ENCODE measurements around the gene EPHA6.

EPHA6 gene

DNA sequence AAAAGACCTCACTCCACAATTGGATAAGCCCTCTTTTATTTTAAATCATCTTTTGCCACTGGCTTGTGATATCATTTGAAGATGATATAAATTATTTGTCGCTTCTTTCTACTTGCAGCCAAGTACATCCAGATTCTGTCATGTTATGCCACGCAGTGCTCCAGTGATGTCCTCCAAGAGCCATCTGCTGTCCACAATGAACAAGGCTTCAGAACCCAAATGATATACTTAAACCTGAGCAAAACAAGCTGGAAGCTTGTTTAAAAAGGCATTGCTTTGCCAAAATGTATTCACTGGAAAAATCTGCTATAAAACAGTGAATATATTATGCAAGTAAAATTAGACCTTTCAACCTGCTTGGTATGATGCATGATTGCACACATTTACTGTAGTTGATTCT lies 891.4 kb downstream of the EPHA6 start:
- DNase-seq (ENCODE audit: low spot score) = no peak

DNA sequence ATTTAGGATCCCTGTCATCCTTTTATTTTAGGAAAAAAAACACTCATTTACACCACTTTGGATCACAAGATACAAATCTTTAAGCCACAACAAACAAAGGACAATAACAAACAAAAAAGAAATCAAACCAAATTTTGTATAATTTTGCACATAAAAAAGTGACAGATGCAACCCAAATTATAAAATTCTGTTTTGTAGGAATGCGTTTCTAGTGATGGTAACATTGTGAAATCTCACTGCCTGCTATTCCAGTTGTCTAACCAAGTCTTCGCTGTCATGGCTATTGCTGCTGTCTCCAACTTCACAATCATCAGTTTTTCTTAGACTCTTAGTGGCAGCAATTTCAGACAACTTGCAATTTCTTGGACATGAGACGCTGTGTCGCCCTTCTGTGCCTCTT lies 891.8 kb downstream of the EPHA6 start:
- no peak for DNase-seq (ENCODE audit: low spot score)

DNA sequence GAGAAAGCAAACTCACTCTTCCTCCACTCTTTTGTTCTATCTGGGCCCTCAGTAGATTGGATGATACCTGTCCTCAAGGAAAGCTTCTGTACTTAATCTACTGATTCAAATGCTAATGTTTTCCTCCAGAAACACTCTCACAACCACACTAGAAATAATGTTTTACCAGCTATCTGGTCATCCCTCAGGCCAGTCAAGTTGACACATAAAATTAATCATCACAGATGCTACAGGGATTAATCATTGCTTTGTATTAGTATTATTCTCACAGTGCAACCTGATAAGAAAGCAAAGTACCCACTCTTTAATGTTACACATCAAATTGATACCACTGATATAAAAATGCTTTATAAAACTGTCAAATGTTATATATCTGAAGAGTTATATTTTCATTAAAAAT lies 897.3 kb downstream of the EPHA6 start:
- DNase-seq (ENCODE audit: low spot score) = no peak

DNA sequence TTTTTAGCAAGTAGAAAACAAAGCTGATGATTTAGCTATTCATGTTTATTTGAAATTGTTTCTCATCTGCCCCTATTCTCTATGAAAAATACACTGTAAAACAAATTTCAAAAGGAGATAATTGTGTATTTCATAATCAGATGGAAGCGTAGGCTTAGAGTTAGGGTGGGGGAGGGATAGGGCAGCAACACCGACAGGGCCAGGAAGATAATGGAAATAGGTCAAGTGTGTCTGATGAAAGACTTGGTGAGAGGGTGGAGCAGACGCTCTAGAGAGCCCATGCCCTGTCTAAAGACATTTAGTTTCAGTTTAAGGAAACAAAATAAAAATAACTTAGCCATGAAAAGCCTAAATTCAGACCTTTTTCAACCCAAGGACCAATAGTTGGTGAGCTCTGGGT lies 898.5 kb downstream of the EPHA6 start:
- DNase-seq (ENCODE audit: low spot score) = no peak

DNA sequence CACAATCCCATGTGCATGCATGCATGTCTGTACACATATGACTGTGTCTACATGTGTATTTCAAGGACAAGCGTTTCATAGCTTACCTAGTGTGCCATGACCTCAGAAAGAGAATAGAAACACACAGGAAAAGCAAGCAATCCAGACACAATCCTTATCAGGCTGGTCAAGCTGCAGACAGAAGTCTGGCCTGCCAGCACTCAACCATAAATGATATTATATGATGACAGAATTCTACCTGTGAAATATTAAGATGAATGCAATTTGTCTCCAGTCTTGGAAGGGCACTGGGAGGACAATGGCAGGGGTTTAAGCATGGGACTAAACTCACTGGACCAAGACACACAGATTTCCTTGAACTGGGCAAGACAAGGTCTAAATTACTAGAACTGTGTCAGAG lies 899.2 kb downstream of the EPHA6 start:
- no peak for DNase-seq (ENCODE audit: low spot score)

DNA sequence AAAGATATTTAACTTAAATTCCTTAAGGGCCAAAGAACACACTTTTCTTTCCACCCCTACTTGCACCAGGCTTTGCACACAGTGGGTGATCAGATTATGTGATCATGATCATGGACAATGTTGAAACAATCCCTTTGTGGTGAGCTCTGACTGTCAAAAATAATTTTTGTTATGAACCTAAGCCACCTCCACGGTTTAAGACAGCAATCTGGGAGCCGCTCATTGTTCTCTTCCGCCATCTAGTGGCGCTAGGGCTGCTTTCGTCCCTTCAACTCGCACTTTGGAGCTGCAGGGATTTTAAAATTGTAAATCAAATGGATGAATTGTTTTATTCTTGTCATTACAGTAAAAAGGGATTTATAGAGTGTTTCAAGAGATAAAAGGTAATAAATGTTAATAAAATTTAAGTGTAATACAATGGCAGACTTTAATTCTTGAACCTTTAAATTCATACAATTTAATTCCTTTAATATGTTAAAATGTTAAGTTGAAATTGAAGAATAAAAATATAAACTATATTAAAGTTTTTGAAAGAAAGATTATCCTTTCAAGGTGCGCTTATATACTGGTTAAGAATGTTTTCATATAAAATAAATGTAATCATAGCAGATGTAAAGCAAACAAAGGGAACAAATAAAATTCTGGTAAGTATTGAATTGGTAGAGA lies 904.9 kb downstream of the EPHA6 start:
- peak; percentile 43 for DNase-seq (ENCODE audit: low spot score)

DNA sequence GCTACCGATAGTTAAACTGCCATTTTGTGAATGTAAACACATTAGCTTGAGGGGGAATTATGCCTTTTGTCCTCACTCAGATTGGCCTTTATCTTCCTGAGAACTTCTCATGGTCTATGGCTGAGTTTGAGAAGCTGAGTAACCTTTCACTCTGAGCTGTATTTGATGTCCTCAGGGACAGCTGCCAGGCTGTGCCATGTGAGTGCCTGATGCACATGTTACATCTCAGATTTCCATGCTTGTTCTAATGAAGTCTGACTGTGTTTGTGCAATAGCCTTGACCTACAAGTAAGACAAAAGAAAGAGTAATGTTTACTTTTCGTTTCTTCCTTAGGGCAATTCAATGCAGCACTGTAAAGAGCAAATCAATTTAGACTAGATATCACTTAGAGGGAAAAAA lies 906.0 kb downstream of the EPHA6 start:
- no peak for DNase-seq (ENCODE audit: low spot score)

DNA sequence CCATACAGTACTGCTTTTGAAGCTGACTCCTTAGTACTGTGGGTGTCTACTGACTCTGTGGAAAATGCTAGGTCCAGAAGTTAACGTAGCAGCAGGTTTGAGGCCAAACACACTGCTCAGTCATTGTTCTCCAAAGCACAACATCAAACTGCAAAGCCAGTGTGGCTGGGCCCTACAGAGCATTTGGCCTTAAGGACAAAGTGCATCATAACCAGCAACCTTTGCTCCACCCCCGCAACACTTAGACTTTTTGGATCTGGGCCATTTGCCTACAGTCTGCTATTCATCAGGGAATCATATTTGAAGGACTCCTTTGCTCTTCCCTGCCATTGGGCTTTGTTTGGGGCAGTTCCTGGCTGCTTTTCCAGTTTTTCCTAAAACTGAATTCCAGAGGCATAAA lies 907.1 kb downstream of the EPHA6 start:
- no peak for DNase-seq (ENCODE audit: low spot score)

DNA sequence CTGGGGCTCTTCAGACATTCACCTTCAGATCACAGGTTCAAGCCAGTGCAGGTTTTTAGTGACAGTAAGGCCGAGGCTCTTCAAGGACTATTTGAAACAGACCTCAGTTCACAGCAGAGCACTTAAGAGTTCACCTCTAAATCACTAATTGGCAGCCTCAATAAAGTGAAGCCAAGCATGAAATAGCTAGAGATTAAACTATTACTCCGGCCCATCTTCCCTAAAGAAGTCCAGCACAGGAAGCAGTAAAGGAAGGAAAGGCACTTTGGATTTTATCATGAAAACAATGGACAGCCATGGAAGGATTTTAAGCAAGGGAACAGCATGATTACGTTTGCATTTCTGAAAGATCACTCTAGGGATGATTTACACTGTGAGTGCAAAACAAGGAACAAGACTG lies 922.5 kb downstream of the EPHA6 start:
- no peak for DNase-seq (ENCODE audit: low spot score)

DNA sequence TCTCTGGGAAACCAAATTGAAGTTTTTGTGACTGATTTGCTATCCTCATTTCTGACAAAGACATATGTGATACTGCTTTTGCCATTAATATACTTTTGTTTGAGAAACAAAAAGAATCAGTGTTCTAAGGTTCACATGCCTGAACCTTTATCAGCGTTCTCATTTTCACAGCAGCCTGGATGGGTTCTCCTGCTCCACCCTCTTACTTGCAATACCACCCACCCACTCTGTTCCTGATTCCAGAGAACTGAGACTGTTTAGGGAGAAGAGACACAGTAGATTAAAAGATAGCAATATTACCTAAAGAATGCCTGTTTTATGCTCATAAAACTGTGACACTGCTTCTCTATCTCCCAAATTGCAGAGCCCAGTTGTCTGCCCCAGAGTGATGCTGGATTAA lies 924.4 kb downstream of the EPHA6 start:
- no peak for DNase-seq (ENCODE audit: low spot score)

DNA sequence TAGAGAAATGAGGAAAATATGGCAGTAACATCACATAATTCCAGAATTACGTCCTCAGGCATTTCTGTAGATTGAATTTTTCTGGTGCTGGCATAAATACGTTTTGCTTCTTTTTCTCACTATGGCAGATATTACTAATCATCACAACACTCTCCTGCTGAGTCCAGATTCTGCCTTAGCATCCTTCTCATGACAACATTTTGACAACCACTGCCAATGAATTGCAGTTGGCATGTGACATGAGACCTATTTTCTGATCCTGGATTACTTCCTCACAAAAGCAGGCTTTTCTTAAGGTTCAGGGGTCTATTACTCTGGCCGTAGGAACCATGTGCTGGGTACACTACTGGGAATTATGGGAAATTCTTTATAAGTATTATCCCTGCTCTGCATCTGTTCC lies 927.6 kb downstream of the EPHA6 start:
- no peak for DNase-seq (ENCODE audit: low spot score)

DNA sequence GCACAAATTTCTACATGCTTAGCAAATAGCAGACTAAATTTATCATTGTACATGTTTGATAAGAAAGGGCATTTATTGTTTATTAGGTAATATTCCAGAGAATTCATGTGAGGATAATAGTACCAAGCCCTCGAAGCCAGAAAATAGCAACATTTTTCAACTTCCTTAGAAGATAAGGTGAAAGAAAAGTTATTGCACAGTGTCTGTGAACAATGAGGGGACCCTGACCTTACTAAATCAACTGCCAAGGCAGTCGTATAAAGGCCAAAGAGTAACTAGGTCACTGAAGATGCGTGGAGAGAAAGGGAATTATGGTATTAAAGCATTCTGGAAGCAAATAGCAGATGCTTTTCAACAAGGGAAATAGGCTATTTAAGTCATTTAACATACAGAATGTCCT lies 929.9 kb downstream of the EPHA6 start:
- DNase-seq (ENCODE audit: low spot score) = no peak

DNA sequence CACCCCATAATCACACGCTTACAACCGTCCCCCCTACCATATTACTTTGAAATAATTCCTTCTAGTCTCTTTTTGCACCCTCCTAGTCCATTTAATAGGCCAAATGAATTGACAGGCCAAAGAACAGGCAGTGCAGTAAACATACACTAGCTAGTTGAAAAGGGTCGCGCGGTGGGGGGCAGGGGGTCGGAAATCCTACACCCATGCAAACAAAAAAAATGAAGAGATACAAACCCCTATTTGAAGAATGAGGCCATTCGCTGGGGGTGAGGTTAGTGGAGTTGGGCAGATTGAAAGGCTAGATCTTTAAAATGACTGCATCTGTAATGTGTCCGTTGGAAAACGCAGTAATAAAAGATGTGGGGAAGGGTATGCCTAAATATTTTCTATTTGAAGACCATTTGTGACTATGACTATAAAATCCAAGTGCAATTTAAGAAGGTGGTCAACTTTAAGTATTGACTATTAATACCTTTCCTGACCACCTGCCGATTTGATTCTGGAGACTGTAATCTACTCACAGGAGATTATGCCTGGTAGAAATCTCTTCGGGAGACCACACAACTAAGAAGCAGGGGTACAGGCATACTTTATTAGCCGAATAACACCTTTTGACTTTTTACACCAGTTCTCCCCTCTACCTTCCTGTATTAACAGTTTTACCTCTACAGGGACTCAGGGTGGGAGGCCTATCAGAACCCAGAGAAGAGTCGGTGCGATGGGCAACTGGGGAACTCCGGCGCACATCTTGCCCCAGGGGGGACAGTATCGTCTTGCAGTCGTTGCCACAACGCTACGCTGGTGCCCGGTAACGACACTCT lies 949.4 kb downstream of the EPHA6 start:
- no peak for DNase-seq (ENCODE audit: low spot score)

DNA sequence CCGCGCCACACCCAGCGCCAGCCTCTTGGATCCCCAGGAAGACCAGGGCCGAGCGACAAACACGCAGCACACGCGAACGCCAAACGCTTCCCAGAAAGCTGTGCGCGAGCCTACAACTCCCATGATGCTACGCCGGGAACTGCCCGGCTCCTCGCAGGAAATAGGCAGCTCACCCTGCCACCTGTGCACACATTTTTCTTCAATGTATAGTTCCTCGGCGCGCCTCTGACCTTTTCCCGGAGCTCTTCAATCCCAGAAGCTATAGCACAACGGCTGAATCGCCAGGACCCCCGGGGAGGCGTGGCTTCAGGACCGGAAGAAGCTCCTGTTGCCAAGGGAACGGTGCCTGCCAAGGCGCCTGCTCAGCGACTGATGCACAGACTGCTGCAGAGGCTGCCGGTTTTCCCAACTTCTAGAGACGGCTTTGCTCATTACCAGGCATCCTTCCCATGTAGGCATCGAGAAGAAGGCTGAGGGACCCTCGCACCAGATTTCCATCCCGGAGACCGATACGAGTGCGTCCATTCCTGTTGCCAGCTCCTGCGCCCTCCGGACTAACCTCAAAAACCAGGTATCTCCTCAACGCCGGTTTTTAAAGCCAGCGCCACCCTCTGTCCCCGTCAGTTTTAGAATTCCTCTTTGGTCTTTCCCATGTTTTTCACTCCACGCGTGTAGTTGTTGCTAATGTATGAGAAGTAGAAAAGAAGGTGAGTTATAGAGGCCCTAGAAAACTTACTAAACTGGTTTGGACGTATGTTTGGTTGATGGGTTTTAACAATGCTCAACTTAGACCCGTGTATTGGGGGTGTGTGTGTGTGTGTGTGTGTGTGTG lies 950.2 kb downstream of the EPHA6 start, which contains the start of gene ARL6:
Gene ARL6 (plus strand): TSS at position 352 of the 832 bp plus-strand sequence. CDS start 3,350 bp downstream, outside the sequence.
- DNase-seq (ENCODE audit: low spot score) = peak; percentile 89

DNA sequence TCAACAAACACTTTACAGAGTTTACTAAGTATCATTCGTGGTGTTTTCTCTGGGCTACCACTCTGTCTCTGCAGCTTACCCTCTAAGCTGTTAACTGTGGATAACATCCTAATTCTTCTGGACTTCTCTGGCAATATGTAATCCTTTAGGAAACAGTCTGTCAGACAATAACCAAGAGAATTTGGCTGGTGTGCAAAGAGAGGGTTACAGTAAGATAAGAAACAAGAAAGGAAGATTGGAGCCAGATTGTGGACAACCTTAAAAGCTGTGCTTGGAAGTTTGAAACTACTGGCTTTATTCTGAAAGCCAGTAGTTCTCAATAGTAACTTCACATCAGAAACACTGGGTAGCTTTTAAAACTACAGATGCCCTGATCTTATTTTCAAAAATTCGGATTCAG lies 950.9 kb downstream of the EPHA6 start:
- no peak for DNase-seq (ENCODE audit: low spot score)

DNA sequence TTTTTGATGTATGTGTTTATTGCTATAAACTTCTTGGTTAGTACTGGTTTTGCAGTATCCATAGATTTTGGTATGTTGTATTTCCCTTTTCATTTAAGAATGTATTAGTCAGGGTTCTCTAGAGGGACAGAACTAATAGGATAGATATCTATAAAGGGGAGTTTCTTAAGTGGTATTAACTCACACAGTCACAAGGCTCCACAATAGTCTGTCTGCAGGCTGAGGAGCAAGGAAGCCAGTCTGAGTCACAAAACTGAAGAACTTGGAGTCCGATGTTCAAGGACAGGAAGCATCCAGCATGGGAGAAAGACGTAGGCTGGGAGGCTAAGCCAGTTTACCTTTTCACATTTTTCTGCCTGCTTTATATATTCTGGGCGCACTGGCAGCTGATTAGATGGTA lies 958.5 kb downstream of the EPHA6 start:
- DNase-seq (ENCODE audit: low spot score) = no peak

DNA sequence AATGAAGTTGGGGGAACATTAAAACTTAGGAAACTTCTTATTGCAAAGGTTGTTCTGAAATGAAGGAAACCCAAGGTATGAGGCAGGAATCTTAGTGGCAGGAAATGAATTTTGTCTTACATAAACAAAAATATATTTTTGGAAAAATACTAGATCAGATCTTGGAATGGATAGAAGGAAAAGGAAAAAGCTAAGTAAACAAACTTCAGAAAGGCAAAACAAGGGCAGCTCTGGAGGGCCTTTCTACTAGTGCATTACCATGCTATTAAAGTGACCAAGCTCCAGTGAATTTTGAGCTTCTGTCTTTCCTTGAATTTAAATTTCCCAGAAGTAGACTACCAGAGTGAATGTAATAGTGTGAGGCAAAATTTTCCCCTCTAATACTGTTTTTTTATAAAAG lies 963.8 kb downstream of the EPHA6 start:
- DNase-seq (ENCODE audit: low spot score) = no peak

DNA sequence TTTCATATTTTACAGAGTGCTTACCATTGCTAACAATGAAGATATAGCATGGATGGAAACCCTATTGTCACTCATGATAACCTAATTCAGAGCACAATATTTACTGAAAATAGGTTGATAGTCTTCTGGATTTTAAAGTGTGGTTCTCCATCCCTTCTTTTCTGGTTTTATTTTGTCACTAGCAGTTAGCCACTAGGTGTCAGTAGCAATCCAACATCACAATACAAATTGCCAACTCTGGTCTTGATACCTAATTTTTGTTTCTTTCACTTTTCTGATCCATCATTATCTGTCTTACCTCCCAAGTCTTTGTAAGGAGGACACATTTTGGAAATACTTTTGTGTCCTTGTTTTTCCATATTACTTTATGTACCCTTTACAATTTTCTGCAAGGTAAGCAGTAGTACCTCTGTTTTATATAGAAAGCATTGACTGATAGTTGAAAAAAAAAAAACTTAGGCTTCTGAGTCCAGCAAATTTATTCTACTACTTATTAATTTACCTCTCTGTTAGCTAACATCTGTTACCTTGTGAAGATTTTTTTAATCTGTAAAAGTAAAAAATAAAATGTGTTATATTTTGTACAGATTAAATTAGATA lies 979.1 kb downstream of the EPHA6 start:
- DNase-seq (ENCODE audit: low spot score) = peak; percentile 60

DNA sequence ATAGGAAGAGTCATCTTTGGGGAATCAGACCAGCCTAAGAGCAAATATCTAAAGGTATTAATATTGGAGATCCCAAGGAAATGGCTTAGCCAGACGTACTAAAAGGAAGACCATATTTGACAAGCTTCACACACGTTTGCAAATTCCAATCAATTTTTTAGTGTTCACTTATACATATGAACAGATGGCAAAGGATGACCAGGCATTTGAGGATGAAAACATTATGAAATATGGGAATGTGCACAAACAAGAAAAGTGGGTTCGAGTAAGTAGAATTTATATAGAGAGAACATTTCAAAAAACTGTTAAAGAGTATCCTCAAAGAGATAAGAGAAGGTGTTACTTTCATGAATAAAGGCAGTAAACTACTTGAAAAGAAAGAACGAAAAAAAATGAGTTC lies 981.6 kb downstream of the EPHA6 start:
- no peak for DNase-seq (ENCODE audit: low spot score)
